GM12878 (cell line): ENCODE results near the gene COL4A5. TPM values are rescaled to one million over a fixed set of nuclear protein-coding genes. Genes with fewer than 3 reads are reported as not detected.

Experiments used
- ATAC-seq: fragments of 200-7000 bp; cut with Tn5 transposase; 3 replicates; pipeline ENCODE4 v1.9.1; 2020; ENCODE audit warnings: mild to moderate bottlenecking, moderate library complexity
- BruUV-seq: library from RNA; stranded (reverse); fragments of 400-500 nt; replicated peaks from 2 replicates; lab custom pipeline; 2021; lab: Mats Ljungman, UMichigan
- CTCF ChIA-PET: fragments of 300-600 bp; sonication (Branson Sonifier 250); formaldehyde crosslinking; extraction: SDS; loops from one replicate; lab custom pipeline; 2021; ENCODE audit warnings: inconsistent platforms; lab: Yijun Ruan, JAX
- POLR2A ChIA-PET: fragments of 350-600 bp; formaldehyde crosslinking; extraction: SDS; loops from one replicate; lab custom pipeline; 2021; ENCODE audit warnings: inconsistent platforms; lab: Charles Lee
- RAD21 ChIA-PET: fragments of 300-600 bp; sonication (Branson Sonifier 250); formaldehyde crosslinking; loops from one replicate; lab custom pipeline; 2023; ENCODE audit warnings: antibody characterized with exemption; ENCODE audit not compliant: unreplicated experiment; lab: Charles Lee
- SMC1A ChIA-PET: fragments of 300-600 bp; sonication (Branson Sonifier 250); formaldehyde crosslinking; loops from one replicate; lab custom pipeline; 2023; ENCODE audit not compliant: unreplicated experiment, uncharacterized antibody; lab: Charles Lee
- DNase-seq: peaks from one replicate; pipeline ENCODE4 v3.0.0-alpha.2; 2011; ENCODE audit warnings: low read depth, low spot score
- FAIRE-seq: peaks from 3 replicates; lab custom pipeline; 2011; peaks lifted over from hg19 to GRCh38; lab: Jason Lieb, UNC
- H2AFZ ChIP-seq: 2 replicates; pipeline ENCODE4 v1.6.0; 2011; ENCODE audit warnings: low read depth, low read length, control low read depth; ENCODE audit not compliant: control insufficient read depth
- H3K27ac ChIP-seq: 2 replicates; pipeline ENCODE4 v1.5.1; 2011; ENCODE audit warnings: control low read depth; ENCODE audit not compliant: control insufficient read depth, insufficient read depth
- H3K27me3 ChIP-seq, 2 experiments: replicated peaks in 1 of 2; 2 replicates each; pipeline versions ENCODE4 v1.6.0 to v1.6.1; 2011; ENCODE audit warnings: low read length in 1 of 2; ENCODE audit not compliant: control insufficient read depth in 2 of 2, insufficient read depth in 2 of 2
- H3K36me3 ChIP-seq, 2 experiments: 2 replicates each; pipeline ENCODE4 v1.5.1; 2011; ENCODE audit warnings: low read length in 1 of 2; ENCODE audit not compliant: control insufficient read depth in 2 of 2, insufficient read depth in 2 of 2
- H3K4me1 ChIP-seq: 2 replicates; pipeline ENCODE4 v1.6.1; 2011; ENCODE audit warnings: mild to moderate bottlenecking, low read length, moderate library complexity, mixed read lengths; ENCODE audit not compliant: control insufficient read depth, insufficient read depth
- H3K4me2 ChIP-seq: 2 replicates; pipeline ENCODE4 v1.6.0; 2011; ENCODE audit warnings: control low read depth; ENCODE audit not compliant: control insufficient read depth, insufficient read depth
- H3K4me3 ChIP-seq: fragments of 200-600 bp; sonication (generic); 2 replicates; pipeline ENCODE4 v1.5.1; 2016
- H3K79me2 ChIP-seq: 2 replicates; pipeline ENCODE4 v1.6.0; 2011; ENCODE audit warnings: low read length; ENCODE audit not compliant: control insufficient read depth, insufficient read depth
- H3K9ac ChIP-seq: 2 replicates; pipeline ENCODE4 v1.8.0; 2011; ENCODE audit warnings: low read length, control low read depth, mixed read lengths; ENCODE audit not compliant: control insufficient read depth, insufficient read depth
- H3K9me3 ChIP-seq: replicated peaks from 3 replicates; pipeline ENCODE4 v1.5.1; 2011; ENCODE audit warnings: mild to moderate bottlenecking, low read length; ENCODE audit not compliant: control insufficient read depth, insufficient read depth
- H4K20me1 ChIP-seq: 2 replicates; pipeline ENCODE4 v1.6.0; 2011; ENCODE audit not compliant: control insufficient read depth, insufficient read depth
- MXI1 ChIP-seq: fragments of 150-350 bp; IDR thresholded peaks from 2 replicates; pipeline ENCODE4 v1.6.1; 2011; ENCODE audit warnings: low read depth, mild to moderate bottlenecking, inconsistent platforms, low read length, improper control_type of control experiment
- ZNF592 ChIP-seq: fragments of 450-650 bp; IDR thresholded peaks from 2 replicates; pipeline ENCODE4 v1.6.1; 2017; ENCODE audit warnings: mild to moderate bottlenecking, moderate library complexity
- WGBS: methylation state at CpG from one replicate; pipeline ENCODE4 v1.1.6; 2016; ENCODE audit warnings: low lambda C conversion rate; ENCODE audit not compliant: insufficient replicate concordance, insufficient coverage; ENCODE audit errors: missing lambda C conversion rate; 5-methylcytosine and 5-hydroxymethylcytosine counted together
- in situ Hi-C: fragments of 300-500 bp; cut with MboI; formaldehyde crosslinking; loops from 9 replicates; pipeline ENCODE4 v1.14.3; 2018; ENCODE audit warnings: mixed read lengths
- intact Hi-C: fragments of 100-400 bp; cut with micrococcal nuclease; formaldehyde crosslinking; loops from one replicate; pipeline ENCODE4 v1.14.2; 2022; ENCODE audit not compliant: unreplicated experiment
- polyA plus RNA-seq, 11 experiments: library from polyadenylated mRNA; depleted of rRNA in 4 of 11; unstranded in 6 of 11; stranded (reverse) in 5 of 11; fragments of >200 nt; fragmentation: Nextera tagmentation in 4 of 11; fragmentation: Illumina TruSeq in 1 of 11; extraction: Ambion mirVana in 4 of 11; extraction: Trizol in 1 of 11; gene quantifications; 1 replicate in 1 of 11; 2 replicates in 10 of 11; pipeline versions ENCODE4 v1.2.1 to v1.2.3, GENCODE V29; 2011 to 2016; ENCODE audit warnings: inconsistent platforms in 2 of 11, missing spikeins in 2 of 11, low read depth in 1 of 11
- total RNA-seq, 4 experiments: library from RNA; depleted of rRNA in 3 of 4; stranded (reverse); fragments of >200 nt in 3 of 4; fragmentation: Illumina TruSeq in 1 of 4; extraction: Trizol in 1 of 4; gene quantifications; 2 replicates each; pipeline versions ENCODE4 v1.2.1 to v1.2.3, GENCODE V29; 2013 to 2021
- TF ChIP-seq, protein P1 (sequence below): fragments of 450-650 bp; IDR thresholded peaks from 2 replicates; pipeline ENCODE4 v1.6.1; 2017; ENCODE audit warnings: antibody characterized with exemption, mild to moderate bottlenecking, moderate library complexity
- TF ChIP-seq, protein P2 (sequence below), 3 experiments: IDR thresholded peaks in 2 of 3; conservative IDR thresholded peaks in 1 of 3; 2 replicates each; pipeline ENCODE4 v1.5.1; 2011; ENCODE audit warnings: low read depth in 3 of 3, low read length in 3 of 3, mild to moderate bottlenecking in 3 of 3, control low read depth in 2 of 3, moderate library complexity in 2 of 3, inconsistent platforms in 1 of 3, mixed read lengths in 1 of 3; ENCODE audit not compliant: control insufficient read depth in 2 of 3, insufficient read depth in 1 of 3; ENCODE audit errors: extremely low read depth in 1 of 3

COL4A5 gene
- total and polyA plus RNA-seq, 10 of the 15 experiments (the other 5 are each of a cell fraction or from before 2014, with no cell fraction given), result 0.13 to 2.8 (median 0.38) TPM; not detected in 1

DNA sequence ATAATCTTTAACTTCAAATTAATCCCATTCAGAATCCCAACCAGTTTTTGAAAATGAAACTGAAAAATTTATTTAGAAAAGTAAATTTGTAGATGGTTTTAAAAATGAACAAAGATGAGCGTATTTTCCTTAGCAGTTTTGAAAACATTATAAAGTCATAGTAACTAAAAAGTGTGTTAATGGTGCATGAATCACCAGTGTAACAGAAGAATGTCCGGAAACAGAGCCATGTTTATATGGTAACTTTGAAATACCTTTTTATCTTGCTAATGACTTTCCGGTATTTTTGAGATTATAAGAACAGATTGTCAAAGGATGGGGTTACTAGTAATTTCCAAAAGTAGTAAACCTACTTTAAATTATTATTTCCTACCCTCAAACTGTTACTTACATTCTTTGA lies 150.9 kb downstream of the COL4A5 start (continued):
- TF ChIP-seq ZNF592, result no peak

DNA sequence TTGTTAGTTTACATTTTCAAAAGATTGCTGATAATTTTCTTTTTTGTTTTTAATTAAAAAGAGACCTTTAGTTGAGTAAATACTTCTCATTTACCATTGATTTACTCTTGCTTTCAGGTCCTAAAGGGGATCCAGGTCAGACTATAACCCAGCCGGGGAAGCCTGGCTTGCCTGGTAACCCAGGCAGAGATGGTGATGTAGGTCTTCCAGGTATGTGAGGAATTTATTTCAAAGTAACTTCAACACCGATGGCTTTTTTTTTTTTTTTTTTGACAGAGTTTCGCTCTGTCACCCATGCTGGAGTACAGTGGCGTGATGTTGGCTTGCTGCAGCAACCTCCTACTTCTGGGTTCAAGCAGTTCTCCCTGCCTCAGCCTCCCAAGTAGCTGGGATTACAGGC lies 161.6 kb downstream of the COL4A5 start:
- ChIA-PET RAD21 (no interaction called here), POLR2A (no interaction called here), CTCF (no interaction called here), SMC1A (no interaction called here)
- Histone ChIP-seq H3K4me1 (no peaks in the 10 kb centered on the region), H3K27ac (no peak overlapping the region), H3K9me3 (no peaks in the 10 kb centered on the region), H3K79me2 (no peaks in the 10 kb centered on the region), H3K4me3 (no peak overlapping the region), H3K36me3 (no peaks in the 10 kb centered on the region), H2AFZ (no peak overlapping the region), H4K20me1 (no peaks in the 10 kb centered on the region), H3K9ac (no peak overlapping the region), H3K4me2 (no peak overlapping the region), H3K27me3 (no peaks in the 10 kb centered on the region)
- TF ChIP-seq MXI1, result no peak
- TF ChIP-seq, protein P1, sequence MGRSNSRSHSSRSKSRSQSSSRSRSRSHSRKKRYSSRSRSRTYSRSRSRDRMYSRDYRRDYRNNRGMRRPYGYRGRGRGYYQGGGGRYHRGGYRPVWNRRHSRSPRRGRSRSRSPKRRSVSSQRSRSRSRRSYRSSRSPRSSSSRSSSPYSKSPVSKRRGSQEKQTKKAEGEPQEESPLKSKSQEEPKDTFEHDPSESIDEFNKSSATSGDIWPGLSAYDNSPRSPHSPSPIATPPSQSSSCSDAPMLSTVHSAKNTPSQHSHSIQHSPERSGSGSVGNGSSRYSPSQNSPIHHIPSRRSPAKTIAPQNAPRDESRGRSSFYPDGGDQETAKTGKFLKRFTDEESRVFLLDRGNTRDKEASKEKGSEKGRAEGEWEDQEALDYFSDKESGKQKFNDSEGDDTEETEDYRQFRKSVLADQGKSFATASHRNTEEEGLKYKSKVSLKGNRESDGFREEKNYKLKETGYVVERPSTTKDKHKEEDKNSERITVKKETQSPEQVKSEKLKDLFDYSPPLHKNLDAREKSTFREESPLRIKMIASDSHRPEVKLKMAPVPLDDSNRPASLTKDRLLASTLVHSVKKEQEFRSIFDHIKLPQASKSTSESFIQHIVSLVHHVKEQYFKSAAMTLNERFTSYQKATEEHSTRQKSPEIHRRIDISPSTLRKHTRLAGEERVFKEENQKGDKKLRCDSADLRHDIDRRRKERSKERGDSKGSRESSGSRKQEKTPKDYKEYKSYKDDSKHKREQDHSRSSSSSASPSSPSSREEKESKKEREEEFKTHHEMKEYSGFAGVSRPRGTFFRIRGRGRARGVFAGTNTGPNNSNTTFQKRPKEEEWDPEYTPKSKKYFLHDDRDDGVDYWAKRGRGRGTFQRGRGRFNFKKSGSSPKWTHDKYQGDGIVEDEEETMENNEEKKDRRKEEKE, result no peak
- TF ChIP-seq, protein P2, sequence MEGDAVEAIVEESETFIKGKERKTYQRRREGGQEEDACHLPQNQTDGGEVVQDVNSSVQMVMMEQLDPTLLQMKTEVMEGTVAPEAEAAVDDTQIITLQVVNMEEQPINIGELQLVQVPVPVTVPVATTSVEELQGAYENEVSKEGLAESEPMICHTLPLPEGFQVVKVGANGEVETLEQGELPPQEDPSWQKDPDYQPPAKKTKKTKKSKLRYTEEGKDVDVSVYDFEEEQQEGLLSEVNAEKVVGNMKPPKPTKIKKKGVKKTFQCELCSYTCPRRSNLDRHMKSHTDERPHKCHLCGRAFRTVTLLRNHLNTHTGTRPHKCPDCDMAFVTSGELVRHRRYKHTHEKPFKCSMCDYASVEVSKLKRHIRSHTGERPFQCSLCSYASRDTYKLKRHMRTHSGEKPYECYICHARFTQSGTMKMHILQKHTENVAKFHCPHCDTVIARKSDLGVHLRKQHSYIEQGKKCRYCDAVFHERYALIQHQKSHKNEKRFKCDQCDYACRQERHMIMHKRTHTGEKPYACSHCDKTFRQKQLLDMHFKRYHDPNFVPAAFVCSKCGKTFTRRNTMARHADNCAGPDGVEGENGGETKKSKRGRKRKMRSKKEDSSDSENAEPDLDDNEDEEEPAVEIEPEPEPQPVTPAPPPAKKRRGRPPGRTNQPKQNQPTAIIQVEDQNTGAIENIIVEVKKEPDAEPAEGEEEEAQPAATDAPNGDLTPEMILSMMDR (IDR thresholded peaks at IDR 0.05 in 2 of 3, conservative IDR thresholded peaks at IDR 0.05 in 1 of 3; ENCODE audit: control insufficient read depth in 2 of 3, extremely low read depth in 1 of 3, insufficient read depth in 1 of 3, low read depth in 3 of 3, low read length in 3 of 3), result no peak
- in situ Hi-C loops (no loop called here), intact Hi-C loops (no loop called here)
- WGBS, result 89% methylated on average over 2 of the region's 4 CpGs
- no peak for ATAC-seq
- no peak for FAIRE-seq
- DNase-seq, result no peak
- no TSS peak for BruUV-seq
